RWPE2 (cell line): Measurements from ENCODE around the gene EEPD1.

Source experiments
- ATAC-seq: fragments of 200-7000 bp; cut with Tn5 transposase; 3 replicates; pipeline ENCODE4 v1.9.1; 2021; ENCODE audit warnings: low read depth
- DNase-seq: peaks from one replicate; pipeline ENCODE4 v3.0.0-alpha.2; 2020; ENCODE audit warnings: low spot score
- H3K27ac ChIP-seq: fragments of 450-650 bp; 2 replicates; pipeline ENCODE4 v1.5.1; 2017; ENCODE audit warnings: mild to moderate bottlenecking; ENCODE audit not compliant: poor library complexity, severe bottlenecking
- H3K27me3 ChIP-seq: fragments of 250-450 bp; sonication (Bioruptor Pico); 2 replicates; pipeline ENCODE4 v1.5.1; 2021; ENCODE audit warnings: mild to moderate bottlenecking, moderate library complexity; ENCODE audit not compliant: insufficient read depth, poor library complexity, severe bottlenecking
- H3K36me3 ChIP-seq: fragments of 250-450 bp; sonication (Bioruptor Pico); 2 replicates; pipeline ENCODE4 v1.5.1; 2020; ENCODE audit warnings: low read depth, mild to moderate bottlenecking, moderate library complexity
- H3K4me1 ChIP-seq: fragments of 250-450 bp; sonication (Bioruptor Pico); 2 replicates; pipeline ENCODE4 v1.5.1; 2021; ENCODE audit warnings: mild to moderate bottlenecking, moderate library complexity; ENCODE audit not compliant: insufficient read depth, poor library complexity, severe bottlenecking
- H3K4me3 ChIP-seq: fragments of 250-450 bp; sonication (Bioruptor Pico); 2 replicates; pipeline ENCODE4 v1.5.1; 2021; ENCODE audit warnings: mild to moderate bottlenecking, moderate library complexity; ENCODE audit not compliant: severe bottlenecking
- H3K9me3 ChIP-seq: fragments of 250-450 bp; sonication (Bioruptor Pico); 2 replicates; pipeline ENCODE4 v1.5.1; 2021; ENCODE audit warnings: mild to moderate bottlenecking, moderate library complexity; ENCODE audit not compliant: severe bottlenecking
- CTCF ChIP-seq: fragments of 450-650 bp; IDR thresholded peaks from one replicate; pipeline ENCODE4 v1.5.1; 2017; ENCODE audit warnings: mild to moderate bottlenecking, moderate library complexity; ENCODE audit not compliant: poor library complexity, severe bottlenecking

EEPD1 gene

GRCh38 chr7:36306222-36306621 is 153.2 kb downstream of the EEPD1 start:
- H3K4me1 ChIP-seq = peaks cover 9% of the 10 kb centered on the region
- H3K4me3 ChIP-seq = no peak overlapping the region
- DNase-seq (no peak), ATAC-seq (no peak)
- TF ChIP-seq CTCF = no peak
- no peaks in the 10 kb centered on the region for H3K9me3 ChIP-seq
- no peaks in the 10 kb centered on the region for H3K27me3 ChIP-seq
- no peak overlapping the region for H3K27ac ChIP-seq
- no peaks in the 10 kb centered on the region for H3K36me3 ChIP-seq

DNA sequence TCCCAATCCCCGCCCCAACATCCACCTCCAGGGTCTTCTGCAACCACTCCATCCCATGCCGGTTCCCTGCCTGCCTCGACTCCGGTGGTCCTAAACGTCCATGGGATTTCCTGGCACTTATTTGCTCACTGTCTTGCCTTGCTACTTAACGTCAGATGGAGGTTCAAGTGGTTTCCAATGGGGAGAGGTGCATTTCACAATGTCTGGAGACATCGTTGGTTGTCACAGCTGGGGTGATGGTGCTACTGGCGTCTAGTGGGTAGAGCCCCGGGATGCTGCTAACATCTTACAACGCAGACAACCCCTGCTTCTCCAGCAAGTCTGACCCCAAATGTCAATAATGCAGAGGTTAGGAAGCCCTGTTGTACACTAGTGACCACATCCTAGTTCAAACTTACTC is 153.7 kb downstream of the EEPD1 start:
- no peaks in the 10 kb centered on the region for H3K9me3 ChIP-seq
- TF ChIP-seq CTCF = no peak
- no peaks in the 10 kb centered on the region for H3K27me3 ChIP-seq
- peaks cover 9% of the 10 kb centered on the region for H3K4me1 ChIP-seq
- ATAC-seq (no peak), DNase-seq (no peak)
- H3K27ac ChIP-seq = no peak overlapping the region
- no peak overlapping the region for H3K4me3 ChIP-seq
- no peaks in the 10 kb centered on the region for H3K36me3 ChIP-seq

GRCh38 chr7:36308031-36308430 is 155.0 kb downstream of the EEPD1 start:
- no peaks in the 10 kb centered on the region for H3K27me3 ChIP-seq
- no peak overlapping the region for H3K4me3 ChIP-seq
- no peak for TF ChIP-seq CTCF
- DNase-seq = no peak
- H3K27ac ChIP-seq = no peak overlapping the region
- no peaks in the 10 kb centered on the region for H3K36me3 ChIP-seq
- no peaks in the 10 kb centered on the region for H3K9me3 ChIP-seq
- peaks cover 9% of the 10 kb centered on the region for H3K4me1 ChIP-seq
- no peak for ATAC-seq

- Histone ChIP-seq H3K9me3 (no peaks in the 10 kb centered on the region), H3K4me3 (no peak overlapping the region), H3K27ac (no peak overlapping the region), H3K36me3 (no peaks in the 10 kb centered on the region), H3K4me1 (no peaks in the 10 kb centered on the region), H3K27me3 (no peaks in the 10 kb centered on the region)
- DNase-seq (no peak), ATAC-seq (no peak)
- no peak for TF ChIP-seq CTCF
Observed at GRCh38 chr7:36309301-36309700, 156.2 kb downstream of the EEPD1 start.

GRCh38 chr7:36309716-36310115 is 156.7 kb downstream of the EEPD1 start:
- no peaks in the 10 kb centered on the region for H3K27me3 ChIP-seq
- H3K4me3 ChIP-seq = no peak overlapping the region
- TF ChIP-seq CTCF = no peak
- H3K9me3 ChIP-seq = no peaks in the 10 kb centered on the region
- H3K4me1 ChIP-seq = no peaks in the 10 kb centered on the region
- no peak for ATAC-seq
- H3K36me3 ChIP-seq = no peaks in the 10 kb centered on the region
- no peak overlapping the region for H3K27ac ChIP-seq
- no peak for DNase-seq
